ENCODE results near the gene BTBD8. TPM values are rescaled to one million over a fixed set of nuclear protein-coding genes. Genes with fewer than 3 reads are reported as not detected.

BTBD8 gene
- total RNA-seq, 1 experiment from 2014 or later: 2.8 TPM

DNA sequence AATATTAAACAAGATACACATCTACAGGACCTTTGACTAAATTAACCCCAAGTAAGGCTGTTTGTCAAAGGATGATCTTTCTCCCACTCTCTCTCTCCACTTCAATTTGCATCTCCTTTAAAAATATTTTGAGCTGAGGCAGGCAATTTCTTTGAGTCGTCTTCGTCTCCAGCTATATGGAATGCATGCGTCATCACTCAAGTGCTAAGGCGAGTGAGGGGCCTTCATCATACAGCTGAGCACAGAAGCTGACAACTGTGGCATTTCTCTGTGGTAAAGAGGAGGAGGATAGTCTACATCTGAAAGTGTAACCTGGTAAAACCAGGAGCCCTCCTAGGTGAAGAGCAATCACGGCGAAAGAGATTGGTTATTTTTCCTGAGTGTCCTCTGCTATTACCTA, 42.7 kb upstream of the BTBD8 start:
- RAD21 ChIA-PET (ENCODE audit: low non-redundant PET in 1 of 2, low total read pairs in 2 of 2, uncharacterized antibody in 2 of 2, unreplicated experiment in 2 of 2): no interaction called here
- no peak overlapping the region for H3K9ac ChIP-seq (ENCODE audit: low read length)
- no peaks in the 10 kb centered on the region for H4K20me1 ChIP-seq (ENCODE audit: insufficient read depth)
- no peaks in the 10 kb centered on the region for H3K9me3 ChIP-seq (ENCODE audit: control insufficient read depth in 1 of 2, insufficient read depth in 1 of 2, low read depth in 1 of 2, low read length in 2 of 2)
- no peaks in the 10 kb centered on the region for H3K9me2 ChIP-seq (ENCODE audit: insufficient read depth)
- no peaks in the 10 kb centered on the region for H3K36me3 ChIP-seq (ENCODE audit: control insufficient read depth in 1 of 2, insufficient read depth in 2 of 2, low read length in 2 of 2)
- CTCF ChIA-PET: no interaction called here
- H3K4me3 ChIP-seq (replicated peaks in 1 of 2; ENCODE audit: low read depth in 1 of 2, low read length in 2 of 2): no peak overlapping the region
- H3K4me1 ChIP-seq (ENCODE audit: control insufficient read depth in 1 of 2, insufficient read depth in 2 of 2, low read length in 2 of 2): no peaks in the 10 kb centered on the region
- no peak for TF ChIP-seq CEBPB (IDR thresholded peaks at IDR 0.05; ENCODE audit: low read depth)
- TF ChIP-seq ZFX (IDR thresholded peaks at IDR 0.05): no peak
- TF ChIP-seq REST (IDR thresholded peaks at IDR 0.05; ENCODE audit: low read depth): no peak
- TF ChIP-seq ZNF274 (IDR thresholded peaks at IDR 0.05; ENCODE audit: low read depth, low read length): no peak
- TF ChIP-seq TCF7L2 (IDR thresholded peaks at IDR 0.05; ENCODE audit: borderline replicate concordance, extremely low read depth, insufficient read depth, insufficient read length): no peak
- TF ChIP-seq MAX (IDR thresholded peaks at IDR 0.05): no peak
- TF ChIP-seq ATF3 (IDR thresholded peaks at IDR 0.05): no peak
- TF ChIP-seq, protein P1, sequence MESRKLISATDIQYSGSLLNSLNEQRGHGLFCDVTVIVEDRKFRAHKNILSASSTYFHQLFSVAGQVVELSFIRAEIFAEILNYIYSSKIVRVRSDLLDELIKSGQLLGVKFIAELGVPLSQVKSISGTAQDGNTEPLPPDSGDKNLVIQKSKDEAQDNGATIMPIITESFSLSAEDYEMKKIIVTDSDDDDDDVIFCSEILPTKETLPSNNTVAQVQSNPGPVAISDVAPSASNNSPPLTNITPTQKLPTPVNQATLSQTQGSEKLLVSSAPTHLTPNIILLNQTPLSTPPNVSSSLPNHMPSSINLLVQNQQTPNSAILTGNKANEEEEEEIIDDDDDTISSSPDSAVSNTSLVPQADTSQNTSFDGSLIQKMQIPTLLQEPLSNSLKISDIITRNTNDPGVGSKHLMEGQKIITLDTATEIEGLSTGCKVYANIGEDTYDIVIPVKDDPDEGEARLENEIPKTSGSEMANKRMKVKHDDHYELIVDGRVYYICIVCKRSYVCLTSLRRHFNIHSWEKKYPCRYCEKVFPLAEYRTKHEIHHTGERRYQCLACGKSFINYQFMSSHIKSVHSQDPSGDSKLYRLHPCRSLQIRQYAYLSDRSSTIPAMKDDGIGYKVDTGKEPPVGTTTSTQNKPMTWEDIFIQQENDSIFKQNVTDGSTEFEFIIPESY (IDR thresholded peaks at IDR 0.05; ENCODE audit: extremely low read depth, insufficient replicate concordance, low read length): no peak
- TF ChIP-seq POLR2AphosphoS5 (IDR thresholded peaks at IDR 0.05; ENCODE audit: low read depth, low read length): no peak
- no peak for TF ChIP-seq SIN3A (IDR thresholded peaks at IDR 0.05; ENCODE audit: low read depth)
- no peak for TF ChIP-seq EZH2phosphoT487 (IDR thresholded peaks at IDR 0.05; ENCODE audit: borderline replicate concordance)
- TF ChIP-seq FOSL1 (IDR thresholded peaks at IDR 0.05; ENCODE audit: low read depth): no peak
- TF ChIP-seq POLR2A (IDR thresholded peaks at IDR 0.05; ENCODE audit: borderline replicate concordance, extremely low read depth, insufficient read depth, insufficient read length): no peak
- TF ChIP-seq EZH2 (IDR thresholded peaks at IDR 0.05): no peak
- no peak for TF ChIP-seq SRF (IDR thresholded peaks at IDR 0.05; ENCODE audit: low read depth)
- TF ChIP-seq EGR1 (IDR thresholded peaks at IDR 0.05; ENCODE audit: low read depth): no peak
- no peak for TF ChIP-seq RAD21 (IDR thresholded peaks at IDR 0.05; ENCODE audit: low read depth)
- no TSS peak for BruUV-seq (replicated peaks)
- intact Hi-C loops (cut with micrococcal nuclease): no loop called here
- POLR2A ChIA-PET: interaction anchor here (0.6 kb wide), 1 partner anchor 519 kb away, joined by 3 read pairs; no protein-coding TSS in a partner anchor
- H3K27me3 ChIP-seq (ENCODE audit: insufficient read depth, low read length): no peaks in the 10 kb centered on the region
- H3K4me2 ChIP-seq (ENCODE audit: low read length): no peak overlapping the region
- ATAC-seq (no peak), DNase-seq (ENCODE audit: low read depth, low spot score) (no peak)
- H3K79me2 ChIP-seq (ENCODE audit: insufficient read depth, low read length): no peaks in the 10 kb centered on the region
- no peak overlapping the region for H2AFZ ChIP-seq (ENCODE audit: low read depth, low read length, poor library complexity, severe bottlenecking)
- no peak overlapping the region for H3K27ac ChIP-seq (ENCODE audit: low read depth, low read length)

Measured in HCT116 (cell line).